Stimulated activated CD4-positive, alpha-beta T cell treated with anti-CD3 and anti-CD28 coated beads, Interleukin-4, amount 100 ng/mL, for 48 hours (primary cell): ENCODE measurements around the gene EEF2K.
"Not testable (repeated sequence)": the region's sequence is repeated elsewhere in the genome, so short reads cannot be mapped to it uniquely, and the experiment has no call there.

Experiments
- DNase-seq, 2 donors: peaks; one replicate each; pipeline ENCODE4 v3.0.0-alpha.2; 2020; ENCODE audit warnings: low read depth in 2 of 2

Gene EEF2K

DNA sequence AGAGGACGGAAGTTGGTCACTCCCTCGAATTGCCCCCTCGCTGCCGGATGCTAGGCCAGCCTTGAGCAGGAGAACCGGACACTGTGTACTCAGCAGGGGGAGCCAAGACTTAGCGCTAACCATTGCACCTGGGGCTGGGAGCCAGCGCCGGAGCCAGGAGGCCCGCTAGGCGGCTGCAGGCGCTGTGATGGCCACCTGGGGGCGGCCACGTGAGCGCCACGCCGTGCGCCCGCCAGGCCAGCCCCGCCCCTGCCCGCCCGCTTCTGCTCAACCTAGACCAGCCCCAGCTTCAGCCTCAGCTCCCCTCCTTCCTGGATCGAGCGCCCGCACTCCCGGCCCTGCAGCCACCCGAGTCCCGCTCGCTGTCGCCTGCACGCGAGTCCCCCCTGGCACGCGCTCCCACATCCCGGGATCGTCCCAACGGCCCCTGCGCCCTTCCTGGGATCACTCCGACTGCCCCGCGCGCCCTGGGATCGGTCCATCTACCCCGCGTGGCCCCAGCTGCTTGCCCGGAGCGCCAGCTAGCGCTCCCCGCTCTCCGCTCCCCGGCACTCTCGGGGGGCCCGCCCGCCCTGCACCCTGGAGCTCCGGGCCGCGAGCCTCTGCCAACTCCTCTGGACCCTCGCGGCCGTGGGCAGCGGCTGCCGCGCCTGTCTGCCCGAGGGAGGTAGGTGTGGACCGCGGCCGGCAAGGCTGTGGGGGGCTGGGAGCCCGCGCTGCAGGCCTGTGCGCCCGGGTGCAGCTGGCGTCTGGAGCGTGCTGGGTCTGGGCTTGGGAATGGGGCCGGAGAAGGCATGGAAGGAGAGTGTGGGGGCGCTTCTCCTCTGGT is at the start of gene EEF2K:
EEF2K (plus strand) TSS at position 266 of the 829 bp plus-strand sequence. CDS start 19,452 bp downstream, outside the sequence.
- peak; percentile 79 to 90 for DNase-seq

DNA sequence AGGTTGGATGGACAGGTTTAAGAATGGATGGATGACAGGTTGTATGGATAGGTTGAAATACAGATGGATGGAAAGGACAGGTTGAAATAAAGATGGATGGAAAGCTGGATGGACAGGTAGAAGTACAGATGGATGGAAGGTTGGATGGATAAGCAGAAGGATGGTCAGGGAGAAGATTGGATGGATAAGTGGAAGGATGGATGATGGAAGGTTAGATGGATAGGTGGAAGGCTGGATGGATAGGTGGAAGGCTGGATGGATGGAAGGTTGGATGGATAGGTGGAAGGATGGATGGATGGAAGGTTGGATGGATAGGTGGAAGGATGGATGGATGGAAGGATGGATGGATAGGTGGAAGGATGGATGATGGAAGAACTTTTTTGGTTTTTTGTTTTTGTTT is 44.7 kb upstream of the EEF2K start:
- DNase-seq = no peak

DNA sequence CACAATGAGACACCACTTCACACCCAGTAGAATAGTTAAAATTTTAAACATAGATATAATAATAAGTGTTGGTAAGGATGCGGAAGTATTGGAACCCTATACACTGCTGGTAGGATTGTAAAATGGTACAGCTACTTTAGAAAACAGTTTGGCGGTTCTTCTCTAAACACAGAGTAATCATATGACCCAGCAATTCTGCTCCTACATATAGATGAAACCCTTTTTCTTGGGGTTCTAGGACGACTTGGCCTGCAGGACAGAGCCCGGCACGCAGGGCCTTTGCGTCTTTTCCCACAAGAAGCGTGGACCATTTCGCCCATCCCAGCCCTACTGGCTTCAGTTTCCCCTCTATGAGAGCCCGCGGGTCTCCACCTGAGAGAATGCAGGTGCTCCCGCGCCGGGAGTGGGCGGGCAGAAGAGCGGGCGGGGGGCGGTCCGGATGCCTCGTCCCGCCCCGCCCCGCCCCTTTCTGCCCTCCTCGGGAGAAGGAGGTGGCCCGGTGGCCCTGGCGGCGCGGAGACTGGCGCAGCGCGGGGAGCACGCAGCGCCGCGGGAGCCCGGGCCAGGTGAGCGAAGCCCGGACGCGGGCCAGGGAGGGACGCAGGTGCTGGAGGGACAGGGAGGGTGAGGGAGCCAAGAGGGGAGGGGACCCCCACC is 44.0 kb upstream of the EEF2K start, which contains the start of gene SDR42E2:
SDR42E2 (plus strand) TSS at position 508 of the 657 bp plus-strand sequence. CDS start 3,077 bp downstream, outside the sequence.
- peak; percentile 11 to 28 for DNase-seq

DNA sequence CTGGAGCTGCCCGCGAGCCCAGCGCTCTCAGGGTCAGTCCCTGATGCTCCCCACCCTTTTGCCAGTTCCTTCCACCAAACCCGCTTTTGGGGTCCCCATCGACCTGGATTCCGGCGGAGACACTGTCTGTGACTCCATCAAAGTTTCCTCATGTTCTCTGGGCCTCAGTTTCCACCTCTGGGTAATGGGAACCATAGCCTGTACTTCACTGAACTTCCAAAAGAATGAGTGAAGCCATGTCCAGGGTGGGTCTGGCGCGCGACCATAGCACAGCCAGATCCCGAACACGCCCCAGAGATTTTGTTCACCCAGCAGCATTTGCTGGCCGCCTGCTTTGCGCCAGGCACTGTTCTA is 43.4 kb upstream of the EEF2K start:
- DNase-seq = no peak

DNA sequence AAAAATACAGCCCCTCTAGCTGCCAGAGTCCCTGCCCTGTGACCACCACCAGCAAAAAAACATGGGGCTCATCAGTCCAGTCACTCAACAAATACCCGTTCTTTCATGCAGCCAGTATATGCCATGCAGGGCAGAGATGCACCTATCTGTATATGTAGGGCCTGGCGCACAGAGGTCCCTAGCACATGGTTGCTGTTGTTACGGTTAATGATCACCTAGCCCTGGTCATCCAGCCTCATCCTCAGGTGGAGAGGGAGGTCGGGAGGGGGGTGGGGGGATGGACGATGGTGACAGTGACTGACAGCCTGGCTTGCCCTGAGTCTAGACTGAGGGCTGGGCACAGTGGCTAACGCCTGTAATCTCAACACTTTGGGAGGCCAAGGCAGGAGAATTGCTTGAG is 42.3 kb upstream of the EEF2K start:
- DNase-seq = no peak

DNA sequence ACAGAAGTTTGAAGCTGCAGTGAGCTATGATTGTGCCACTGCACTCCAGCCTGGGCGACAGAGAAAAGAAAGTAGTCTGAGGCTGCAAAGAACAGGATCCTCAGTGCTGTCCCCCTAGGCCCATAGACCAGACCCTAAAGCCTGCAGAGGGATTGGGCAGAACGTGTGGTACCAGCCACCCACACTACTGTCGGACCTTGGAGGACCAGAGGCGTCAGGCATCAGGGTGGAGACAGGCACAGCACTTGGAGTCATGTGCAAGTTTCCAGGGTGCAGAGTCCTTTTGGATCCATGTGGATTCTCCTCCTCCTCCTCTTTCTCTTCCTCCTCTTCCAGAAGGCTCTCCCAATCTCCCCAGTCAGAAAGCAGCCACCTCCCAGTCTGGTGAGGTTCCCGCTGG is 41.6 kb upstream of the EEF2K start:
- DNase-seq = no peak

DNA sequence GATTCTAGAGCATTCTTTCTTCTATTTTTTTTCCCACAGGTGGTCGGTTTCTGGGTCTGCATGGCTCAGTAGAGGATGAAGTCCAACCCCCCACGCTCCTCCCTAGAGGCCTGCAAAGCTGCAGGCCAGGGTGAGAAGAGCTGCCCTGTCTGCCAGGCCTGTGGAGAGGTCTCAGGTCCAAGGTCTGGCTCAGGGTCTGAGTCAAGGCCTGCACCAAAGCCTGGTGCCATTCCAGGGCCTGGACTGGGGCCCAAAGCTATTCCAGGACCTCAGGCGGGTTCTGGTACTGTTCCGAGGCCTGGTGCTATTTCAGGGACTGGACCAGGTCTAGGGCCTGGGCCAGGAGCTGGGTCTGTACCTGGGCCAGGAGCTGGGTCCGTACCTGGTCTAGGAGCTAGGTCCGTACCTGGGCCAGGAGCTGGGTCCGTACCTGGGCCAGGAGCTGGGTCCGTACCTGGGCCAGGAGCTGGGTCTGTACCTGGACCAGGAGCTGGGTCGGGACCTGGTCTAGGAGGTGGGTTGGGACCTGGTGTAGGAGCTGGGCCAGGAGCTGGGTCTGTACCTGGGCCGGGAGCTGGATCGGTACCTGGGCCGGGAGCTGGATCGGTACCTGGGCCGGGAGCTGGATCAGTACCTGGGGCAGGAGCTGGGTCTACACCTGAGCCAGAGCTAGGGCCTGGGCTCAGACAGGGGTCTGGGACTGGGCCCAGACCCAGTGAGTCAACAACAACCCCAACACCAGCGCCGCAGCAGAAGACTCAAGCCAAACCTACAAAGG is 40.4 kb upstream of the EEF2K start:
- no peak for DNase-seq

DNA sequence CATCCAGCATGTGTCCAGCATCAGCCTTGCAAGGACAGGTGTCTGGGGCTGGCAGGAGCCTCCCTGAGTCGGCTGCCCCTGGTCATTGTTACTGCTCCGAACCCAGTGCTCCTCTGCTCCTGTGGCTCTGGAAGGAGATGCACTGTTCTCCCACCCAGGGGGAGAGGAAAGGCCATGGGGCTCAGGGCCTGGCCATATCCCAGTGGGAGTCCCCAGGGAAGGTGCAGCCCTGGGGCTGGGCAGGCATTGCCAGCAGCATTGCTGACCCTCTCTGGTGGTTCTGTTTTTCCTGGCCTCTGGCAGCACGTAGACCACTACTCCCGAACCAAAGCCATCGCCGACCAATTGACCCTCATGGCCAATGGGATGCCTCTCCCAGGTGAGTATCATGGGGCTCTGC is 34.1 kb upstream of the EEF2K start:
- DNase-seq = no peak

DNA sequence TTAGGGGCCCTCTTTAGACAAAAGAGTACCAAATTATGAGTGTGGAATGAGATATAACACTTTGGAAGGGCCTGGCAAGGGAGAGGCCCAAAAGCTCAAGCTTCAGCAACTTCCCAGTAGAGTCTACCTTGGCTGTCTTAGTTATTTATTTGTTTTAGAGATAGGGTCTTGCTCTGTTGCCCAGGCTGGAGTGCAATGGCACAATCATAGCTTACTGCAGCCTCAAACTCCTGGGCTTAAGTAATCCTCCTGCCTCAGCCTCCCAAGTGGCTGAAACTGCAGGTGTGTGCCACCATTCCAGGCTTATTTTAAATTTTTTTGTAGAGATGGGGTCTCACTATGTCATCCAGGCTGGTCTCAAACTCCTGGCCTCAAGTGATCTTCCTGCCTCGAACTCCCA is 33.4 kb upstream of the EEF2K start:
- DNase-seq = not testable (repeated sequence)

DNA sequence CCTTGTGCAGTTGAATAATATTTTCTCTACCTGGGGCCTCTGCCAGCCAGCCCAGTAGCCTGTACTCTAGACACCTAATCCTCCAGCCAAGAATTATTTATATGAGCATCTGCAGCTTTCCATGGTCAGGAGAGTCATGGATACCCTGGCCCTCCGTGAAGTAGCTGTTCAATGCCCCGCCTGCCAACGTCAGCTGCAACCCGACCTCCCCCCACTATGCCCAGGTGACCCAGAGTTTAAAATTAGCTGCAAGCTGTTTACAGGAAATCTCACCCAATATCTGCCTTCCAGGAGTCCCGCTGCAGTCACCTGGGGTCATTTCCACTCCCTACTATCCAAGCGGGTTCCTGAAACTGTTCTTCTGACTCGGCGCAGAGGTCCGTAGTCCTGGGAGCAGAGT is 31.4 kb upstream of the EEF2K start:
- no peak for DNase-seq

DNA sequence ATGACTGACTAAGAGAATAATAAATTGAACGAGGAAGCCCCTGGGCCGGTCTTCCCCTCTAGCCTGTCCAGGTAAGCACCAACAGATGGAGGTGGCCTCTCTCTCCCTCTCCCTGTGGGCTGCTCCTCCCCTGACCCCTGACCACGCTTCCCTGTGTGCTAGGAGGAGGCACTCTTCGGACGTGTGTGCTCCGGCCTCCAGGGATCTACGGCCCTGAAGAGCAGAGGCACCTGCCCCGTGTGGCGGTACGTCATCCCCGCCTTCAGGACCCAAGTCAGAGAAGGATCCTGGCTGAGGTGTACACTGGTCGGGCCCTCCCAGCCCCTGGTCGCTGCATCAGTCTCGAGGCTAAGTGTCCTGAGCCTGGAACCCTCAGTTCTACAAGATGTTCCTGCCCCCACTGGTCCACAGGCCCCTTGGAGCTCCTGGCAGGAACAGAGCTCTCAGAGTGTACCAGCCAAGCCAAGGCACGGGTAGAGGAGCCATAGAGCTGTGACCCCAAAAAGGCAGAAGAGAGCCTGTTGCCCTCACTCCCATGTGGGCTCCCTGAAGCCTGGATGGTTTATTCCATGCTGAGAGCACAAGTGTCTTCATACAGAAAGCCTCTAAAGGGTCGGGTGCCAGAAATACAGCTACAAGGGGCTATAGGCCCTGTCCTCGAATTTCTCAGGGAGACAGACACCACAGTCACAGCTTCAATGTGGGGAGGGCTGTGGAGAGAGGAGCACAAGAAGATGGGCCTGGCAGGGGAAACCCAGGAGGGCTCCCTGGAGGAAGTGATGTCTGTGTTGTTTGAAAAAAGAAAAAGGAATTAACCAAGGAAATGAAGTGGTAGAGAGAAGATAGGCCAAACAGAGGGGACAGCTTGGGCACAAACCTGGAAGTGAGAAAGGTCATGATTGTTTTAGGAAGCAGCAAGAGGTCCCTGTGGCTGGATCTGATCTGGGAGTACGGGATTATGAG is 27.8 kb upstream of the EEF2K start:
- no peak for DNase-seq

DNA sequence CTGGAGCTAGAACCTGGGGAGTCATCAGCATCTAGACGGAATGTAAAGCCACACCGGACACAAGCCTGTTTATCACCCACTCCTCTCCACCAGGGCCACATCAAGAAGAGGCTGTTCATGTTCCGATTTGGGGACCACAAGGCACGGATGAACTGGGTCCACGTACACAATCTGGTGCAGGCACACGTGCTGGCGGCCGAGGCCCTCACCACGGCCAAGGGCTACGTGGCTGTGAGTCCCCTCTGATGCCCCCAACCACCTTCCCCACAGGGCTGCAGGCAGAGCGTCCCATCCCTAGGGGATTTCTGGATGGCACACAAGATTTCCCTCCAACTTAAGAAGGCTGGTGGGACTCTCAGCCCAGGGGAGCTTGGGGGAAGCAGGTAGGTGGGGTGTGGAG is 24.7 kb upstream of the EEF2K start:
- no peak for DNase-seq

DNA sequence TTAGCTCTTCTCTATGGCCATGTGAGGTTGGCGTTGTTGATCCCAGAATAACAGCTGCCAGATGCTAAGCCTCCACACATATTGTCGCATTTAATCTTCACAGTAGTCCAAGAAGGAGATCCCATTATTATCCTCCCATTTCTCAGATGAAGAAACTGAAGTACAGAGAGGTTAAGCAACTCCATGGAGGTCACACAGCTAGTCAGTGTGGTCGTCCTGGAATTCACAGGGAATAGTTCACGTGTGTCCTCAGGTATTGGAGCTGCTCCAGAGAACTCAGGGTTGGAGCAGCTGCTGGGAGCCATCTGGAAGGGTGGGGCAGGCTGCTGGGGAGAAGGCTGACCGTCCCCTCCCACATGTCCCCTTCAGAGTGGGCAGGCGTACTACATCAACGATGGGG is 24.2 kb upstream of the EEF2K start:
- no peak for DNase-seq

DNA sequence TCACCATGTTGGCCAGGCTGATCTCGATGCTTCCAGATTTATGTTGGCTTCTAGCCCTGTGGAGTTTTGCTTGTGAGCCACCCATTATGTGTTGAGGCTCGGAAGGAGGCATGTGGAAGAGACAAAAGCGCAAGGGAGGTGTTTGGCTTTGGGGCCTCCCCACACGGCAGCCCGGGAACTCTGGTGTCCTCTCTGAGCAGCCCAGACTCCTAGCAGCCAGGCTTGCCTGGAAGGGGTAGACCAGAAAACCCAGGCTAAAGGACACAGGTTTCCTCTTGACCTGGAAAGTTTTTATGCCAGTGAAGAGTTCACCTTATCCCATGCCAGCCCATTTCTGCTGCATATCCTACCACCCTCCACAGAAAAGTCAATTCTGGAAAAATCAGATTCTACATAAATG is 22.7 kb upstream of the EEF2K start:
- DNase-seq = no peak

DNA sequence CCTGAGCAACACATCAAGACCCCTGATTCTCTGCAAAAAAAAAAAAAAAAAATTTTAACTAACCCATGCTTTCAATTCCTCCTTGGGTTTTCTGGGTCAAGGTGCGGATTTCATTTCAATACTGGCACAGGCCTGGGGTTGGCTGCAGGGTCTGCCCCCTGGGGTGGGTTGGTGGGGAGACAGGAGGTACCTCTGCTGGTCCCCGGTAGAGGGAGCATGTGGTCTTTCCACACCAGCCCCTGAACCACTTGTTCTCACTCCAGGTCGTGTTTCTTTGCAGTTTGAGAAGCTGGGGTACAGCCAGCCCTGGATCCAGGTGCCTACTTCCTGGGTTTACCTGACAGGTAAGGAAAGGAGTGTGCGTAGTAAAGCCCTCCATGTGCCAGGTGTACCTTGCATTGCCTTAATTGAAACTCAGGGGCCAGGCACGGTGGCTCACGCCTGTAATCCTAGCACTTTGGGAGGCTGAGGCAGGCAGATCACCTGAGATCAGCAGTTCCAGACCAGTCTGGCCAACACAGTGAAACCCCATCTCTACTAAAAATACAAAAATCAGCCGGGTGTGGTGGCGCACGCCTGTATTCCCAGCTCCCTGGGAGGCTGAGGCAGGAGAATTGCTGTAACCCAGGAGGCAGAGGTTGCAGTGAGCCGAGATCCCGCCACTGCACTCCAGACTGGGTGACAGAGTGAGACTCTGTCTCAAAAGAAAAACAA is 22.0 kb upstream of the EEF2K start:
- DNase-seq = no peak

DNA sequence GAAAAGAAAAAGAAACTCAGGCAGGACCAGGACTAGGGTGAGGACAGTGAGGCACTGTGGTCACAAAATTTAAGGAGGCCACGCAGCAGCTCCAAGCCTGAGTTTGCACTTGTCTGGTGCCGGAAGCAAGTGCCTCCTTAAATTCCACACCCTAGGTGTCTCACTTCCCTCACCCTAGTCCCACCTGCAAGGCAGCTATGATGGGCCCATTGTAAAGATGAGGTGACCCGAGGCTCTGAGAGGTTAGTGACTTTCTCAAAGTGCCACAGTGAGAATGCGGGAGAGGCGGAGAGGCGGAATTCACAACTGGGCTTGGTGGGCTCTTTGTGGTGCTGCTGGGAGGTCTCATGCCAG is 21.5 kb upstream of the EEF2K start:
- no peak for DNase-seq

DNA sequence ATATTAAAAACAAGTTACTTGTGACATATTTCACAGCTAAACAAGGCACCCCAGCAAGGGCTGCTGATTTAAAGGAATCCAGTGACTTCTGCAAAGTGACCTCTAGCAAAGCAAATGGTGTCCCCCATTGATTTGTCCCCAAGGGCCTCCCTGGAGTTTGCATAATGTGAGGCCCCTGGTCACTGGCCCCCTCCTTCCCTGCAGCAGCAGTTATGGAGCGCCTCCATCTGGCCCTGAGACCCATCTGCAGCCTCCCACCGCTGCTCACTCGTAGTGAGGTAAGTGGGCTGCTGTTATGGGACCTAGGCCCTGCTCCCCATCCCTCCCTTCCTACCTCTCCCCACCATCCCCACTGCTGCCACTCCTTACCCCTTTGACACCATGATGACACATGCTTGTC is 19.6 kb upstream of the EEF2K start:
- DNase-seq = no peak

DNA sequence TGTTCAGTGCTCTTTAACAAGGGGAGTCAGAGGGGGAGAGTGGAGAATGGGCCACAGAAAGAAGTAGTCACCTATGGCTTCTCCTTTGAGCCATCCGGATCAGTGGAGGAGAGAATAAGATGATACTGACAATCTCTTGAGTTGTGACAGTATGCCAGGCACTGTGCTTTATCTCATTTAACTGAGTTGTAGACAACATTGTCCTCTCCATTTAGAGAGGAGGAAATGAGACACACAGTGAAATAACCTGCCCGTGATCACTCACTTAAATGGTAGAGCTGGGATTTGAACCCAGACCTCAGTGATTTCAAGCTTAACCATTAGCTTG is 17.8 kb upstream of the EEF2K start:
- DNase-seq = no peak

DNA sequence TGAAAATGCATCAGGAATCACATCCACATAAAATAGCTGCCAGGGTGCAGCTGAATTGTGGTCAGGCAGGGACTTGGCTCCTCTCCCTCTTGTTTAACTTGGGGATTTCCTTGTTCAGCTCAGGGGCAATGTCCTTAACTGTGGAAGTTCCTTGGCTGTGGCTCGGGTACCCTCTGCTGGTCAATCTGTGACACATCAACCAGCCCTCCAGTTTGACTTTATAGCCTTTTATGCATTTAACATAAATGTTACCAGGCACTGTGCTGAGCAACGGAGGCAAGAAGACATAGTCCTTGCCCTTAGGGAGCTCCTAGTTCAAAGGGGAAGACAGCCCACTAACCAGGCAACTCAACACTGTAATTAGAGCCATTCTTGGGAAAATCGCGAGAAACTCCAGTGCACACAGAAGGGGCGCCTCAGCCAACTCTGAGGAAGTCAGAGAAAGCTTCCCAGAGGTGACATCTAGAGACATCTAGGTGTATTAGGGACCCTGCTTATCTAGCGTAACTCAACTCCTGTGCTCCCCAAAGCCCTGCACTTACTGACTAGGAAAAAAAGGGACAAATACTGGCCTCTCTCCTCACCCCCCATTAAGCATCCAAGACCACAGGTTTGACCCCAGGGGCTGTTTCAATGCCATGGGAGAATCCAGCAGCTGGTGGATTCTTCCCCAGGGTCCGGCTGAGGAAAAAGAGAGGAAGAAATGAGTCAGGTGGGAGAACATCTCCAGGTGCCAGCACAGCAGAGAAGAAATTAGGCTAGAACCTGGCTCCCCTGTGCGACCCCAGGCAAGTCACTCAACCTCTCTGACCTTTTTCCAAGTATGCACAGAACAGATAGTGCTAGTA is 17.3 kb upstream of the EEF2K start:
- DNase-seq = peak; percentile 35 to 56

DNA sequence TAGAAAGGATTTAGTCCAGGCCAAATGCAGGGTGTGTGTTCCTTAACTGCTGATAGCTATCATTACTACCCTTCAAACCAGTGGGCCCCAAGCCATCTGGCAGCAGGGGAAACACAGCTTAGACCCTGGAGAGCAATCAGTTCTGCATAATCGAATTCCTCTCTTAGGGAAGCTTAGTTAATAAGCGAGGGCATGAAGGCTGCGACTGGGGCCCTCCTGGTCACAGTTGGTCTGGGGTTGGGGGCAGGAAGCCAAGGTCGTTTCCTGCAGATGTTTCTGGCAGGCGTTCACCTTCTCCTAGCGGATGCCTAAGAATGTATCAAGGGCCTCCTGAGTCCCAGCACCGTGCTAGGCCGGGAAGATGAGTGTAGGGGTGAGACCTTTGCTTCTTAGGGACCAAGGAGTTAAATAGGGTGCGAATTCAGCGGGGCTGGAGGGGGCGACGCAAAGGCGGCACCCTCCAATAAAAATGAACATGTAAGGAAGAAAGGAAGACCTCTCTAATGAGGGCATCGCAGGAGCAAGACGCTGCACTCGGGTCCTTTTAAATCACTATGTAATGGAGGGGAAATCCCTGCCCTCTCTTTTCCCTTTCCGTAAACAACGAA is 16.5 kb upstream of the EEF2K start:
- no peak for DNase-seq
